Measurements from ENCODE around the gene NELL1.

NELL1 gene

DNA sequence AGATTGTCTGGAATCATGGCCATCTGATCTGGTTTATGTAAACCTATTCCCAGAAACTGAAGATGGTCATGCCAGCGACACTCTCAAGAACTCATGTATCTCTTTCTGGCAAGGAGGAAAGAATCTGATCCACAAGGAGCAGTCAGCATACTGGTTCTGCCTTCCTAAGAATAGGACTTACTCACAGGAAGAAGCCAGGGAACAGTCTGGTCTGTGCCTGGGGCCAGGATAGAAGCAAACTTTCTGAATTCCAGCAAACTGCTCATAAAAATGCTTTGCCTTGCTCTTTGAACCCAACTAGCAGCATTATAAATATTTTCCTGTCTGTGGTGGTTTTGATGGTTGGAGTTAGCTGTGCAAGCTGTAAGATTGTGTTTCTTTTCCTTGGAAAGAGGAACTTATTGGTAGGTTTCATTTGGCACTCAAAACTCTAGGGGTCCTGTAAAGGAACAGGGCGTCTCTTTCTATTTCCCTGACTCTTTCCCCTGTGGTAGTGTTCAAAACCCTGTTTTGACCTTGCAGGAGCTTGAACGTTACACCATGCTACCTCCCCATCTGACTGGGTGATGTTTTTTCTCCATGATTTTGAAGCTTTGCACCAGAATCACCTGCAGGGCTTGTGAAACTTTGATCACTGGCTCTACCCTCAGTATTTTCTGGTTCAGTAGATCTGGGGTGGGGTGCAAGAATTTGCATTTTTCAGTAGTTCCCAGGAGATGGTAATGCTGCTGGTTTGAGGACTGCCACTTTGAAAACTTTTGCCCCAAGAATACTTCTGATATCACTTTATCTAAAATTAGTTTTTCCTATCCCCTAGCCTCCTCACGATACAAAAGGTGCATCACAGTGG lies 895.7 kb downstream of the NELL1 start:
- no peak overlapping the region for H3K27ac ChIP-seq (ENCODE audit: low read depth, low read length)
- H3K4me3 ChIP-seq (ENCODE audit: low read length), result no peak overlapping the region
- no peaks in the 10 kb centered on the region for H3K4me1 ChIP-seq (ENCODE audit: control insufficient read depth, insufficient read depth, low read length)
- H3K27me3 ChIP-seq (ENCODE audit: control insufficient read depth, insufficient read depth, low read length), result no peaks in the 10 kb centered on the region
- H3K9ac ChIP-seq (ENCODE audit: low read length), result no peak overlapping the region
- H3K36me3 ChIP-seq (ENCODE audit: control insufficient read depth, insufficient read depth, low read length), result no peaks in the 10 kb centered on the region

DNA sequence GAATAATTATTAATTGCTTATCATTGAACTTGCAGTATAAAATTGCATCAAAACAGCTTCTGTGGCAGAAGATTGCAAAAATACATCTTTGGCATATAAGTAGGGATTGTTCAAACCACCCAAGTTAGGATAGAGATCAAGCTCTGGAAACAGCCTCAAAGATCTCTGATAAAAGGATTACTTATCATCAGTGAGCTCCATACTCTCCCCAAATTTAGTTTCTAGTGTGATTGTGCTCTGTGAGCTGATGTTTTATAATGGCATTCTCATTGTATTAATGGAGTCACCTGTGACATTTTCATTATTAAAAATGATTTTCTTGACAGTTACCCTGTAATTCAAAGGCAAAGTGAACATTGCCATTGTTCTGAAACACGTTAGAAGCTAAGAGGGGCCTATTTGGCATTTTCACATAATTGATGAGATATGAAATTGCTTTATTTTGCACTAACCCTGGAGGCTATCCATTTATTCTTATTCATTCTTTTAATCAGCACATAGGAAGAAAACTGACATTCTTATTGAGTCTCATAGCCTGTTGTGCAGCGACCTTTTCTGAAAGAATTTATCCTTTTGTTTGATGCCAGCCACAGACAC lies 897.2 kb downstream of the NELL1 start:
- Histone ChIP-seq H3K4me3 (ENCODE audit: low read length) (no peak overlapping the region), H3K27ac (ENCODE audit: low read depth, low read length) (no peak overlapping the region), H3K9ac (ENCODE audit: low read length) (no peak overlapping the region), H3K27me3 (ENCODE audit: control insufficient read depth, insufficient read depth, low read length) (no peaks in the 10 kb centered on the region), H3K4me1 (ENCODE audit: control insufficient read depth, insufficient read depth, low read length) (no peaks in the 10 kb centered on the region), H3K36me3 (ENCODE audit: control insufficient read depth, insufficient read depth, low read length) (no peaks in the 10 kb centered on the region)

DNA sequence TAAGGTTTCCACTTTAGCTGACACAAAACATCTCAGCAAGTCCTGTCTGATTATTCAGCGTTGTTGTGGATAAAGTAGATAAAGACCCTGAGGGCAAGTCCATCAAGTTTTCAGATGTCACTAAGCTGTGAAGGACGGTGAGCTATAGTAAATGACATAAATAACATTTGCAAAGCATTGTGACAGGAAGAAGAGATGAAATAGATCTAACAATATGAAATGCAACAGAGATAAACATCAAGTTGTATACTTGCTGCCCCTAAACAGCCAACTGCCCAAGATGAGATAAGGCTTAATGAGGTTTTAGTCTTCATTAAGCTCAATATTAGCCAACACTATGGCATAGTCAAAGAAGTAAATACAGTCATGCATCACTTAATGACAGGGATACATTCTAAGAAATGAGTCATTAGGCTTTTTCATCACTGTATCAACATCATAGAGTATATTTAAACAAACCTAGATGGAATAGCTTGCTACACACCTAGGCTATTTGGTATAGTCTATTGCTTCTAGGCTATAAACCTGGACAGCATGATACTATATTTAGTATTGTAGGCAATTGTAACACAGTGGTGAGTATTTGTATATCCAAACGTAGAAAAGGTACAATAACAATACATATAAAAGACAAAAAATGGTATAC lies 898.4 kb downstream of the NELL1 start:
- no peak overlapping the region for H3K4me3 ChIP-seq (ENCODE audit: low read length)
- no peak overlapping the region for H3K9ac ChIP-seq (ENCODE audit: low read length)
- H3K27ac ChIP-seq (ENCODE audit: low read depth, low read length), result no peak overlapping the region
- no peaks in the 10 kb centered on the region for H3K36me3 ChIP-seq (ENCODE audit: control insufficient read depth, insufficient read depth, low read length)
- no peaks in the 10 kb centered on the region for H3K27me3 ChIP-seq (ENCODE audit: control insufficient read depth, insufficient read depth, low read length)
- H3K4me1 ChIP-seq (ENCODE audit: control insufficient read depth, insufficient read depth, low read length), result no peaks in the 10 kb centered on the region

DNA sequence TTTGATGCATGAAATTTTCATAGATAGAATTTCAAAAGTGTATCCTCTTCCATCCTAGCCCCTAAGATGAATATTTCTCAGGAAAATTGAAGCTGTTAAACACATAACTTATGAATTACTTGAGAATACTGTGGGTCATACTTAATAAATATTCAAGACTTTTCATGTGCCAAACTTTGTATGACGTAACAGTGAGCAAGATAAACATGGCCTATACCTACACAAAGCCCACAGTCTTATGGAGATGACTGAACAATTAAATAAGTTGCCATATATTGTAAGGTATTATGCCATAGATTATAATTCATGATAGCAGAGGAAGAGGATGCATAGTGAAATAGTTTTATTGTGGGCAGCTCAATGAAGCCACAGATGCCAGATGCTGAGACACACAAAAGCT lies 902.8 kb downstream of the NELL1 start:
- no peaks in the 10 kb centered on the region for H3K4me1 ChIP-seq (ENCODE audit: control insufficient read depth, insufficient read depth, low read length)
- H3K9ac ChIP-seq (ENCODE audit: low read length), result no peak overlapping the region
- no peak overlapping the region for H3K27ac ChIP-seq (ENCODE audit: low read depth, low read length)
- H3K4me3 ChIP-seq (ENCODE audit: low read length), result no peak overlapping the region
- H3K36me3 ChIP-seq (ENCODE audit: control insufficient read depth, insufficient read depth, low read length), result no peaks in the 10 kb centered on the region
- no peaks in the 10 kb centered on the region for H3K27me3 ChIP-seq (ENCODE audit: control insufficient read depth, insufficient read depth, low read length)

DNA sequence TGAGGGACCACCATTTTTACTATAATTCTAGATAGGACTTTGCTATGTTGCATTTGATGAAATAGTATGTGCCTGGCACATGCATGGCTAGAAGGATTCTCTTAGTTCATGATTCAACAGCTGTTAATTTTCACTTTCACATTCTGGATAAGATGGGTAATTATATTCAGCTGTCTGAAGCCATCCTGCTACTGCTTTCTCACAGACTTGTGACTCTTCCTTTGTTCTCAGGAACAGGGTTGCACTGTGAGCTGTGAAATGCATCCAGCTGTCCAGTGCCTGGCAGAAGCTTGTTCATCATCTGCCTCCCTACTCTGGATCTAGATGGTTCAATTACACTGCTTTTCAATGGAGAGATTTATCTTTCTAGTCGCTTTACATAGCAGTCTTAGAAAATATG lies 913.4 kb downstream of the NELL1 start:
- Histone ChIP-seq H3K9ac (ENCODE audit: low read length) (no peak overlapping the region), H3K36me3 (ENCODE audit: control insufficient read depth, insufficient read depth, low read length) (no peaks in the 10 kb centered on the region), H3K4me1 (ENCODE audit: control insufficient read depth, insufficient read depth, low read length) (no peaks in the 10 kb centered on the region), H3K27ac (ENCODE audit: low read depth, low read length) (no peak overlapping the region), H3K27me3 (ENCODE audit: control insufficient read depth, insufficient read depth, low read length) (no peaks in the 10 kb centered on the region), H3K4me3 (ENCODE audit: low read length) (no peak overlapping the region)

DNA sequence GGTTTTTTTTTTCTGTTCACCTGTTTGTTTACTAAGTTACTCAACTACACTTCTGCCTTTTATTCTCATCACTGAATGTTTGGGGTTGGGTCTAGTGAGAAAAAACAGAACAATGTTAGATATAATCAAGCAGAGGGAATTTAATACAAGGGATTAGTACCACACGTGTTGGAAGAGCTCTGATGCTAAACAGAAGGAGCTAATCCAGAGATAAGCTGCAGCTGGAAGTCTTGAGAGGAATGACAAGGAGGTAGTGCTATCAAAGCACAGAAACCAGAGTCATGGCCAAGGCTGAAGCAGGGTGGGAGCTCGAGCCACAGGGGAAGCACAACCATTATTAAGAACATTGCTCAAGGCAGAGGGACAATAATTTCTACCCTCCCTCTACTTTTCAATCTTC lies 919.4 kb downstream of the NELL1 start:
- H3K27ac ChIP-seq (ENCODE audit: low read depth, low read length), result no peak overlapping the region
- no peak overlapping the region for H3K9ac ChIP-seq (ENCODE audit: low read length)
- no peak overlapping the region for H3K4me3 ChIP-seq (ENCODE audit: low read length)
- no peaks in the 10 kb centered on the region for H3K36me3 ChIP-seq (ENCODE audit: control insufficient read depth, insufficient read depth, low read length)
- no peaks in the 10 kb centered on the region for H3K27me3 ChIP-seq (ENCODE audit: control insufficient read depth, insufficient read depth, low read length)
- no peaks in the 10 kb centered on the region for H3K4me1 ChIP-seq (ENCODE audit: control insufficient read depth, insufficient read depth, low read length)

DNA sequence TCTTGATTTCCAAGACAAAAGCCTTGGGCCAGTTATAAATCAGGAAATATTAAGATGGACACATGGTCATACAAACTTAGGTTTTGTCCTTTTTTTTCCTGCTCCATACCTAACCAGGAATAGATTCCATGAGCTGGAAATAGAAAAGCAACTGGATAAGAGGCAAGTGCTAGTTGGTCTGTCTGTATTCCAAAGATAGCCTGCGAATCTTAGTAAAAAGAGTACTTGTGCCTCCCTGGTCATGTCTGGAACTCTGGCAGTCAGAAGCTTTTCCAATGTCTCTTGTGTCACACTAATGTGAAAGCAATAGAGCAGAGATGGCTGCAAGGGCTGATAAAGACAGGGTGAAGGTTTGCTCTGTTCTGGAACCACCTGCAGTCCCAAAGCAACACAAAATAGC lies 933.3 kb downstream of the NELL1 start:
- H3K27me3 ChIP-seq (ENCODE audit: control insufficient read depth, insufficient read depth, low read length), result no peaks in the 10 kb centered on the region
- no peaks in the 10 kb centered on the region for H3K36me3 ChIP-seq (ENCODE audit: control insufficient read depth, insufficient read depth, low read length)
- no peaks in the 10 kb centered on the region for H3K4me1 ChIP-seq (ENCODE audit: control insufficient read depth, insufficient read depth, low read length)
- no peak overlapping the region for H3K4me3 ChIP-seq (ENCODE audit: low read length)
- H3K9ac ChIP-seq (ENCODE audit: low read length), result no peak overlapping the region
- no peak overlapping the region for H3K27ac ChIP-seq (ENCODE audit: low read depth, low read length)

DNA sequence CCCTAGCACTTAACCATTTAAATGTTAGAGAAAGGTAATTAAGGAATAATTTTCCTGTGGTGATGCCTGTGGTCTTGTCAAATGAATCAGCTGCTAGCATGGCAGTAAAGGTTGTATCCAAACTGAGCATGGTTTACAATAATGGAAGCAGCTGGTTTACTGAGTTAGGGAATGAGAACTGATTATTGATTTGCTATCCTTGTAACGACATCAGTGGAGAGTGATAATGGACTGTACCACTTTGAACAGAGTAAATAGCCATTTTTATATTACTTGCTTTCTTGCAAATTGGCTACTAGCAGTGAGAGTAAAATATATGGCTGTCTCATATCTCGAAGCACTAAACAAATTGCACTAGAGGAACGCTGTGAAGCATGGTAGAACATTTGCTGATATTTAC lies 934.5 kb downstream of the NELL1 start:
- Histone ChIP-seq H3K4me3 (ENCODE audit: low read length) (no peak overlapping the region), H3K36me3 (ENCODE audit: control insufficient read depth, insufficient read depth, low read length) (no peaks in the 10 kb centered on the region), H3K27ac (ENCODE audit: low read depth, low read length) (no peak overlapping the region), H3K27me3 (ENCODE audit: control insufficient read depth, insufficient read depth, low read length) (no peaks in the 10 kb centered on the region), H3K4me1 (ENCODE audit: control insufficient read depth, insufficient read depth, low read length) (no peaks in the 10 kb centered on the region), H3K9ac (ENCODE audit: low read length) (no peak overlapping the region)

DNA sequence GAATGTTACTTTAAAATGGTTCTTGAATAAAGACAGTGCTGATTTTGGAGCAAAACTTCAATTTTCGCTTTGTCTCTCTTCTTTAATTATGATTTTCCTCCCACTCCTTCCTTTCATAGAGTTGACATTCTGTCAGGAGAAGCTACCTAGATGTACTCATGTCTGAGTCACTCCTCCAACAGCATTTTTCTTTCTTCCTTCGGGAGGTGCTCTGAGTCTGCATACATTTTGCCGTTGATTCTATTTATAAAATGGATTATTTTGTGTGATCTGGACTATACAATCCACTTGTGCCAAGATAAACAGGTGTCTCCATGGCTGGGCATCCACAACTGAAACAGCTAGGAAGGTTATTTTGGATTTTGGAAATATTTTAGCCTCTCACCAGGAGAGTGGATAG lies 935.2 kb downstream of the NELL1 start:
- no peaks in the 10 kb centered on the region for H3K27me3 ChIP-seq (ENCODE audit: control insufficient read depth, insufficient read depth, low read length)
- H3K4me3 ChIP-seq (ENCODE audit: low read length), result no peak overlapping the region
- H3K36me3 ChIP-seq (ENCODE audit: control insufficient read depth, insufficient read depth, low read length), result no peaks in the 10 kb centered on the region
- H3K27ac ChIP-seq (ENCODE audit: low read depth, low read length), result no peak overlapping the region
- no peak overlapping the region for H3K9ac ChIP-seq (ENCODE audit: low read length)
- H3K4me1 ChIP-seq (ENCODE audit: control insufficient read depth, insufficient read depth, low read length), result no peaks in the 10 kb centered on the region

DNA sequence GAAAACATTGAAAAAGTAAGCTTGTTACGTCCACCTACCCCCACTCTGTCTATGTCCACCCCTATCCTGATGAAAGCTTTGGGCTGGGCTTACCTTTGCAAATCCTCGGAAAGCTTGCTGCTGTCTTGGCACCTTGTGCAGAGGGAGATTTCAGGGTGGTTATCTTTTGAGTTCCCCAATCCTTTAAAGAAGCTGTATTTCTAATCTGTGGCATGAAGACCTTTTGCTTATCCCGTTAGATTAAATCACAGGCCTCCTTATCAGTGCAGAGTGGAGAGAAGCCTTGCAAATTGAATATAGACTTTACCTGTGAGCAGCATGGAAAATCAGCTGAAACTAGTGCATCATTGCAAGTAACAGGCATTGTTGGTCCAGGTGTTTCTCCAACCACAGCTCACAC lies 942.9 kb downstream of the NELL1 start:
- Histone ChIP-seq H3K27ac (ENCODE audit: low read depth, low read length) (no peak overlapping the region), H3K4me1 (ENCODE audit: control insufficient read depth, insufficient read depth, low read length) (no peaks in the 10 kb centered on the region), H3K9ac (ENCODE audit: low read length) (no peak overlapping the region), H3K4me3 (ENCODE audit: low read length) (no peak overlapping the region), H3K27me3 (ENCODE audit: control insufficient read depth, insufficient read depth, low read length) (no peaks in the 10 kb centered on the region), H3K36me3 (ENCODE audit: control insufficient read depth, insufficient read depth, low read length) (no peaks in the 10 kb centered on the region)

DNA sequence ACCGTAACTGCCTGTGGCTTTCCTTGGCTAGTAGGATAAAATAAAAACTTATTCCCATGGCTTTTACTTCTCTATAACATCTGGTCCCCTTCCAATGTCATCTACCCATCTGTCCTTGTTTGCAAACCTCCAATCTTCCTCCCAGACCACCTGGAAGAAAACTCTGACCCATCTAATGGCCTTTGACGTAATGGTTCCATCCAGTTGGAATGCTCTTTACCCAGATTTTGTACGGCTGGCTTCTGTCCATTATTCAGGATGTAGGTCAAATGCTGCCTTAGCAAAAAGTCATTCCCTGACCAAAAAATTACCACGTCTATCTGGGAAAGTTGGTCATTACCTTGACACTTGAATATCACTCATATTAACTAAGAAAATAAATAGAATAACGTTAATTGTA lies 945.6 kb downstream of the NELL1 start:
- Histone ChIP-seq H3K36me3 (ENCODE audit: control insufficient read depth, insufficient read depth, low read length) (no peaks in the 10 kb centered on the region), H3K27me3 (ENCODE audit: control insufficient read depth, insufficient read depth, low read length) (no peaks in the 10 kb centered on the region), H3K9ac (ENCODE audit: low read length) (no peak overlapping the region), H3K4me3 (ENCODE audit: low read length) (no peak overlapping the region), H3K4me1 (ENCODE audit: control insufficient read depth, insufficient read depth, low read length) (no peaks in the 10 kb centered on the region), H3K27ac (ENCODE audit: low read depth, low read length) (no peak overlapping the region)

DNA sequence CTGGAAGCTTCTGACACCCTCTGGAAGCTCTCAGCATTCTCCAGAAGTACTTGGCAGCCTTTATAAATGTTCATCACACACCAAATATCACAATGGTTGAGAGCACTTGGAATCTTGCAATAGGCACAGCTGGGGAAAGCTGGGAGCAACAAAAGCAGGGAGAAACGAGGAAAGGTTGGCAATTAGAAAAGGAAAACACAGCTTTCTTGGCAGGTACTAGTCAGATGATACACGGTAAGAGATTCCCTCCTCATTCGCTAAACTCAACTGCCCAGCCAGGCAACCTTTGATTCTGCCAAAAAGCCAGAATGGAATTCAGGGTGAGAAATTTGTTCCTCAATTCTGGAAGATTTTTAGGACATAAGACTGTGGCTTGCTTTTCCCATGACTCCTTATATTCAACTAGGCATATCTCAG lies 946.6 kb downstream of the NELL1 start:
- Histone ChIP-seq H3K4me3 (ENCODE audit: low read length) (no peak overlapping the region), H3K4me1 (ENCODE audit: control insufficient read depth, insufficient read depth, low read length) (no peaks in the 10 kb centered on the region), H3K36me3 (ENCODE audit: control insufficient read depth, insufficient read depth, low read length) (no peaks in the 10 kb centered on the region), H3K9ac (ENCODE audit: low read length) (no peak overlapping the region), H3K27me3 (ENCODE audit: control insufficient read depth, insufficient read depth, low read length) (no peaks in the 10 kb centered on the region), H3K27ac (ENCODE audit: low read depth, low read length) (no peak overlapping the region)
